Mesothelial cell of epicardium (in vitro differentiated cells): ENCODE measurements around the gene AP3S2. TPM values are rescaled to one million over a fixed set of nuclear protein-coding genes. Genes with fewer than 3 reads are reported as not detected.

Source experiments
- DNase-seq, 2 experiments: peaks; one replicate each; pipeline ENCODE4 v3.0.0; 2021; ENCODE audit warnings: low spot score in 2 of 2; ENCODE audit not compliant: unreplicated experiment in 2 of 2
- H3K27ac Mint-ChIP-seq: 2 replicates; pipeline ENCODE4 v1.8.0; 2021; ENCODE audit warnings: mixed read lengths
- H3K27me3 Mint-ChIP-seq: 2 replicates; pipeline ENCODE4 v1.8.0; 2021; ENCODE audit warnings: low read depth, mixed read lengths
- H3K36me3 Mint-ChIP-seq: 2 replicates; pipeline ENCODE4 v1.8.0; 2021; ENCODE audit warnings: mixed read lengths
- H3K4me1 Mint-ChIP-seq: 2 replicates; pipeline ENCODE4 v1.8.0; 2021; ENCODE audit warnings: mixed read lengths
- H3K4me3 Mint-ChIP-seq: 2 replicates; pipeline ENCODE4 v1.8.0; 2021; ENCODE audit warnings: mild to moderate bottlenecking, moderate library complexity, mixed read lengths
- H3K9me3 Mint-ChIP-seq: 2 replicates; pipeline ENCODE4 v1.8.0; 2021; ENCODE audit warnings: mixed read lengths
- total RNA-seq: library from RNA; stranded (reverse); gene quantifications from 3 replicates; pipeline ENCODE4 v1.2.1, GENCODE V29; 2021
- TF ChIP-seq, protein P1 (sequence below): fragments of 200-600 bp; sonication (generic); IDR thresholded peaks from one replicate; pipeline ENCODE4 v1.5.0; 2021; ENCODE audit warnings: antibody characterized with exemption; ENCODE audit not compliant: unreplicated experiment

AP3S2 gene
- total RNA-seq, 1 donor from 2014 or later = 28.3 TPM

DNA sequence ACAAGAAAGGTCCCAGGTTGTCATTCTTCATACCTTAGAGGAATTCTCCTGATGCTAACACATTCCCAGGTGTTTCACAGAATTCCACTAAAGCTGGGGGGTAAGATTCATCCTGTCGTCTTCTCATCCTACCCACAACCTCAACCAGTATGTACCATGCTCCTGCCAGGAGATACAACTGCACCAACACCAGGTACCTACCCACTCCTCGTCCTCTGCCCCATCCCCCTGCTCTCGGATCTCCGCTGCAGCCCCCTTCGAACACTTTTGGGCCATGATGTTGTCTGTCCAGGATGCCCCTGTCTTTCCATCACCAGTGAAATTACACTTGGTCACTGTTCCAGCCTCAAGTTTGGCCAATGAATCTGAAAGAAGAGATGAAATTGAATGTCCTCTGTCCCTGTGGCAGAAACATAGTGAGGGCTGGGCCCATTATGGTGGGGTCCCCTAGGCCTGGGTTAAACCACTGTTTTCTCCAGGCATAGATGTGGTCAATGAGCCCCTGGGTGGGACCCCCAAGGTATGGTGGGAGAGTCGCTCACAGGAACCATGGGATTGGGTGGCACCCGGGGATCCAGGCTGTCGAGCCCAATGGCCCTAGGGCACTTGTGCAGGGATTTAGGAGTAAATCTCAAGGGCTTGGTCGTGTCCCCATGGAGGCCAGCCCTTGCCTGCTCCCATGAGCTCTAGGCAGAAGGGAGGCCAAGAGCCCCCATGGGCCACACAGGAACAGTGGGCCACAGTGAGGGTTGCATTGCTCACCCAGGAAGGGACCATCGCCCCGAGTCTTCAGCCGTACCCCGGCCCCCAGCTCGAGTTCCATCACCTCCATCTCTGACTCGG, 9.4 kb upstream of the AP3S2 start:
- H3K4me3 Mint-ChIP-seq = no peak overlapping the region
- TF ChIP-seq, protein P1, sequence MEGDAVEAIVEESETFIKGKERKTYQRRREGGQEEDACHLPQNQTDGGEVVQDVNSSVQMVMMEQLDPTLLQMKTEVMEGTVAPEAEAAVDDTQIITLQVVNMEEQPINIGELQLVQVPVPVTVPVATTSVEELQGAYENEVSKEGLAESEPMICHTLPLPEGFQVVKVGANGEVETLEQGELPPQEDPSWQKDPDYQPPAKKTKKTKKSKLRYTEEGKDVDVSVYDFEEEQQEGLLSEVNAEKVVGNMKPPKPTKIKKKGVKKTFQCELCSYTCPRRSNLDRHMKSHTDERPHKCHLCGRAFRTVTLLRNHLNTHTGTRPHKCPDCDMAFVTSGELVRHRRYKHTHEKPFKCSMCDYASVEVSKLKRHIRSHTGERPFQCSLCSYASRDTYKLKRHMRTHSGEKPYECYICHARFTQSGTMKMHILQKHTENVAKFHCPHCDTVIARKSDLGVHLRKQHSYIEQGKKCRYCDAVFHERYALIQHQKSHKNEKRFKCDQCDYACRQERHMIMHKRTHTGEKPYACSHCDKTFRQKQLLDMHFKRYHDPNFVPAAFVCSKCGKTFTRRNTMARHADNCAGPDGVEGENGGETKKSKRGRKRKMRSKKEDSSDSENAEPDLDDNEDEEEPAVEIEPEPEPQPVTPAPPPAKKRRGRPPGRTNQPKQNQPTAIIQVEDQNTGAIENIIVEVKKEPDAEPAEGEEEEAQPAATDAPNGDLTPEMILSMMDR = no peak
- H3K36me3 Mint-ChIP-seq = peaks cover 32% of the 10 kb centered on the region
- no peaks in the 10 kb centered on the region for H3K4me1 Mint-ChIP-seq
- no peak overlapping the region for H3K27ac Mint-ChIP-seq
- DNase-seq = no peak
- H3K9me3 Mint-ChIP-seq = no peaks in the 10 kb centered on the region
- H3K27me3 Mint-ChIP-seq = no peaks in the 10 kb centered on the region

DNA sequence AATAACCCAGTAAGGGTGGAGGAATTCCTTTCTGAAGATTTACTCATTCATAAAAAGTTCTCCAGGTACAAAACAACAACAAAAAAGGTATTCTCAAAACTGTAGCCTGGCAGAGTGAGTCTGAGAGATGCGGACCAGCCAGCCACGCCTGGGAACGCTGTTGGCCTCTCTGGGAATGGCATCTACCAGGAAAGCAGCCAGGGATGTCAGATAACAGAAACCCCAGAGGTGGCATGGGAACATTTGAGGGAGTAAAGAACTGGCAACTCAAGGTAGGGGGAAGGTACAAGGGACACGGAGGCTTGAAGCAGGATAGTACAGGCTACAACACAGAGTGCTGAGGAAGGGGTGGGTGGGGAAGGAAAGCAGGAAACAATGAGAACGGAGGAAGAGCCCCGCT, 7.1 kb upstream of the AP3S2 start:
- Mint-ChIP-seq H3K4me3 (no peak overlapping the region), H3K9me3 (no peaks in the 10 kb centered on the region), H3K36me3 (peaks cover 26% of the 10 kb centered on the region), H3K4me1 (no peaks in the 10 kb centered on the region), H3K27me3 (no peaks in the 10 kb centered on the region), H3K27ac (no peak overlapping the region)
- no peak for DNase-seq
- TF ChIP-seq, protein P1 = no peak

DNA sequence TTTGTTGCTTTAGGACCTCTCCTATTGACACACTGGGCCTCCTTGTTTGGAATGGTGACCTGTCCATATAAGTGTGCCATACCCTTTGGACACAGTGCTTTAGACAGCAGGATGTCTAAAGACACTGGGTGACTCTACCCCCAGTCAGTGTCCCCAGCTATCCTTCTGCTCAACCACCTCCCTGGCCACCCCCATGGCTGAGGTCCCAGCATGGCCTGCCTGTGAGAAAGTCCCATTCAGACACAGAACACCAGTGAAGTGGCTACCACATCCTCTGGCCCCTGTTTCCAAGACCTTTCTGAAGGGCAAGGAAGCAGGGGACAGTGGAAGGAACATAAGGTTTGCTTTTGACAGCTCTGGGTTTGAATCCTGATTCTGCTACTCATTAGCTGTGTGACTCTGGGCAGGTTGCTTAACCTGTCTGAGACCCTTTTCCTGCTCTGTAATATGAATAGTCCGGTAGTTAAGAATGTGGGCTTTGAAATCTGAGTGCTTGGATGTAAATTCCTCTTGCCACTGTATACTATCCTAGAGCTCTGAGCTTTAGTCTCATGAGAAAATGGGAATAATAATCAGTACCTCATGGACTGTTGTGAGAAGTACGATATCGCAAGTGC, 6.3 kb upstream of the AP3S2 start:
- TF ChIP-seq, protein P1 = no peak

DNA sequence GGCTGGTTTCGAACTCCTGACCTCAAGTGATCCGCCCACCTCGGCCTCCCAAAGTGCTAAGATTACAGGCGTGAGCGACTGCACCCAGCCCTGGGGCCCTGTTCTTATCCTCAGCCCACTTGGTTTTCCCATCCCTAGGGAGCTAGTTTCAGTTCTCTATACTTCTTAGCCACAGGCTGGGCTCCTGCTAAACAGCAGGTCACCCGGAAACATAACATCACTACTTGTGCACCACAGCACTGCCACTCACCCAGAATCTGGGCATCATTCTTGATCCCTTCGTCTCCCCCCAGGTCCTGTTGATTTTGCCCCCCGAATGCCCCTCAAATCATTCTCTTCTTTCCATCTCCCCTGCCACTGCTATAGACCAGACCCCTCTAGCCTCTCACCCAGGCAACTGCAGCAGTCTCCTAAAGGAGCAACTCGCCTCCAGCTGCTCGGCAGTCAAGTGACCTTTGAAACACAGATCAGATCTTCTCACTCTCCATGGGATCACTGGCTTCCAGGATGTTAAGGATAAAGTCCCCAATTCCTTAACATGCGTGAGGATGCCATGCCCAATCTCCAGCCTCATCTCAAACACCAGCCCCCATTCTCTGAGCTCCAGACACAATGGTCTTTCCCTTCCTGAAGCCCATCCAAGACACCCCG, 5.6 kb upstream of the AP3S2 start:
- Mint-ChIP-seq H3K36me3 (peaks cover 19% of the 10 kb centered on the region), H3K27me3 (no peaks in the 10 kb centered on the region), H3K4me3 (no peak overlapping the region), H3K4me1 (peaks cover under 1% of the 10 kb centered on the region), H3K27ac (no peak overlapping the region), H3K9me3 (no peaks in the 10 kb centered on the region)
- DNase-seq = no peak
- TF ChIP-seq, protein P1 = no peak

More for the DNA sequence above, 6.3 kb upstream of the AP3S2 start:
- Mint-ChIP-seq H3K9me3 (no peaks in the 10 kb centered on the region), H3K27me3 (no peaks in the 10 kb centered on the region), H3K36me3 (peaks cover 19% of the 10 kb centered on the region), H3K4me3 (no peak overlapping the region), H3K4me1 (no peaks in the 10 kb centered on the region), H3K27ac (no peak overlapping the region)
- DNase-seq = no peak

DNA sequence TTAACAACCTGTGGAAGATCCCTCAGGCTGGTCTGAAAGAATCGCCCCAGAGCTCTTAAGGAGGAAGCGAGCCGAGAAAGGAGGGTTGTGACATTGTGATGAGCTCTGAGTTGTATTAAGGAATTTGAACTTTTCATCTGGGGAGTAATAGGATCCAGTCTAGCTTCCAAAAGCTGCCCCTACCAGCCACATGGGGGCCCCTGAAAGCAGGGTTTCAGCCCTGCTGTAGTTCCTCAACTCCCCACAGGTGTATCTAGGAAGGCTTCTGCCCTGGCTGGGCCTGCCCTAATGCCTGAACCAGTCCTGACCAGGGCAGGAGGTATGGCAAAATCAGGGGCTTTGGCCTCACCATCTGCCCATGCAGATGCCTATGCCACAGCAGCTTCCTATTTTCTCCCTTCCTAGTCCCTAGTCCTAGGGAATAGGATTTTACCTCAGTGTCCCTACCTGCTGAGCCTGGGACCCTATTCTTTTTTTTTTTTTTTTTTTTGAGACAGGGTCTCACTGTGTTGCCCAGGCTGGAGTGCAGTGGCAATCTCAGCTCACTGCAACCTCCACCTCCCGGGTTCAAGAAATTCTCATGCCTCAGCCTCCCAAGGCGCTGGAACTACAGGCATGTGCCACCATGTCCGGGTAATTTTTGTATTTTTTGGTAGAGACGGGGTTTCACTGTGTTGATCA, 5.0 kb upstream of the AP3S2 start:
- Mint-ChIP-seq H3K27ac (no peak overlapping the region), H3K4me1 (peaks cover 3% of the 10 kb centered on the region), H3K36me3 (peaks cover 19% of the 10 kb centered on the region), H3K4me3 (no peak overlapping the region), H3K9me3 (no peaks in the 10 kb centered on the region), H3K27me3 (no peaks in the 10 kb centered on the region)
- TF ChIP-seq, protein P1 = no peak
- DNase-seq = no peak
